ENCODE measurements around the gene ANGPTL4. TPM values are rescaled to one million over a fixed set of nuclear protein-coding genes. Genes with fewer than 3 reads are reported as not detected.

The ANGPTL4 gene
- total and polyA plus RNA-seq, 2 of the 13 experiments (the other 11 are each of a cell fraction or from before 2014, with no cell fraction given) = 0.80 to 21.7 TPM

DNA sequence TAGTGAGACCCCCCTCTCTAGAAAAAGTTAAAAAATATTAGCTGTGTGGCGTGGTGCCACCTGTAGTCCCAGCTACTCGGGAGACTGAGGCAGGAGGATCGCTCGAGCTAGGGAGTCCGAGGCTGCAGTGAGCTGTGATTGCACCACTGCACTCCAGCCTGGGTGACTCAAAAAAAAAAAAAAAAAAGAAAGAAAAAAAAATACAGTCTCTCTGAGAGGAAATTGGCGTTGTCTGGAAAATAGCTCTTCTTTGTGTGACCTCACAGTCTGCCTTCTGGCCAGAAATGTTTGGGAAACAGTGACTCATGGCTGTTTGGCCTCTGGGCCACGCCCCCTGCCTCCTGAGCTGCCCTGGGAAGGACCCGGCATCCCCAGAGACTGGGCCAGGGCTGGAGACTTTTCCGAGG lies 59.9 kb downstream of the ANGPTL4 start (continued):
- TF ChIP-seq, protein P1, sequence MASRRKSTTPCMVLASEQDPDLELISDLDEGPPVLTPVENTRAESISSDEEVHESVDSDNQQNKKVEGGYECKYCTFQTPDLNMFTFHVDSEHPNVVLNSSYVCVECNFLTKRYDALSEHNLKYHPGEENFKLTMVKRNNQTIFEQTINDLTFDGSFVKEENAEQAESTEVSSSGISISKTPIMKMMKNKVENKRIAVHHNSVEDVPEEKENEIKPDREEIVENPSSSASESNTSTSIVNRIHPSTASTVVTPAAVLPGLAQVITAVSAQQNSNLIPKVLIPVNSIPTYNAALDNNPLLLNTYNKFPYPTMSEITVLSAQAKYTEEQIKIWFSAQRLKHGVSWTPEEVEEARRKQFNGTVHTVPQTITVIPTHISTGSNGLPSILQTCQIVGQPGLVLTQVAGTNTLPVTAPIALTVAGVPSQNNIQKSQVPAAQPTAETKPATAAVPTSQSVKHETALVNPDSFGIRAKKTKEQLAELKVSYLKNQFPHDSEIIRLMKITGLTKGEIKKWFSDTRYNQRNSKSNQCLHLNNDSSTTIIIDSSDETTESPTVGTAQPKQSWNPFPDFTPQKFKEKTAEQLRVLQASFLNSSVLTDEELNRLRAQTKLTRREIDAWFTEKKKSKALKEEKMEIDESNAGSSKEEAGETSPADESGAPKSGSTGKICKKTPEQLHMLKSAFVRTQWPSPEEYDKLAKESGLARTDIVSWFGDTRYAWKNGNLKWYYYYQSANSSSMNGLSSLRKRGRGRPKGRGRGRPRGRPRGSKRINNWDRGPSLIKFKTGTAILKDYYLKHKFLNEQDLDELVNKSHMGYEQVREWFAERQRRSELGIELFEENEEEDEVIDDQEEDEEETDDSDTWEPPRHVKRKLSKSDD (CRISPR knock-in tag; IDR thresholded peaks at IDR 0.05; ENCODE audit: low read depth) = no peak
- TF ChIP-seq, protein P2, sequence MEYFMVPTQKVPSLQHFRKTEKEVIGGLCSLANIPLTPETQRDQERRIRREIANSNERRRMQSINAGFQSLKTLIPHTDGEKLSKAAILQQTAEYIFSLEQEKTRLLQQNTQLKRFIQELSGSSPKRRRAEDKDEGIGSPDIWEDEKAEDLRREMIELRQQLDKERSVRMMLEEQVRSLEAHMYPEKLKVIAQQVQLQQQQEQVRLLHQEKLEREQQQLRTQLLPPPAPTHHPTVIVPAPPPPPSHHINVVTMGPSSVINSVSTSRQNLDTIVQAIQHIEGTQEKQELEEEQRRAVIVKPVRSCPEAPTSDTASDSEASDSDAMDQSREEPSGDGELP (IDR thresholded peaks at IDR 0.05; ENCODE audit: borderline replicate concordance, low read depth) = no peak
- TF ChIP-seq, protein P3, sequence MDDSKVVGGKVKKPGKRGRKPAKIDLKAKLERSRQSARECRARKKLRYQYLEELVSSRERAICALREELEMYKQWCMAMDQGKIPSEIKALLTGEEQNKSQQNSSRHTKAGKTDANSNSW (CRISPR knock-in tag; IDR thresholded peaks at IDR 0.05; ENCODE audit: borderline replicate concordance) = no peak
- TF ChIP-seq HOXA9 (CRISPR knock-in tag; IDR thresholded peaks at IDR 0.05; ENCODE audit: borderline replicate concordance) (no peak), ZNF780A (CRISPR knock-in tag; IDR thresholded peaks at IDR 0.05) (no peak), CBX1 (IDR thresholded peaks at IDR 0.05; ENCODE audit: low read depth) (no peak), ZFX (CRISPR knock-in tag; IDR thresholded peaks at IDR 0.05; ENCODE audit: low read depth) (peak; percentile 47; the same call in 1 of the 2 replicates), SKI (IDR thresholded peaks at IDR 0.05; ENCODE audit: partially characterized antibody) (peak; percentile 73), ZNF644 (CRISPR knock-in tag; IDR thresholded peaks at IDR 0.05; ENCODE audit: low read depth) (no peak), ZNF234 (CRISPR knock-in tag; conservative IDR thresholded peaks at IDR 0.05) (no peak), ZNF775 (CRISPR knock-in tag; IDR thresholded peaks at IDR 0.05; ENCODE audit: borderline replicate concordance) (no peak), MEIS2 (CRISPR knock-in tag; IDR thresholded peaks at IDR 0.05) (no peak), CEBPB (IDR thresholded peaks at IDR 0.05; ENCODE audit: borderline replicate concordance, low read depth, low read length) (peak; percentile 42; the same call in 1 of the 2 replicates), SMAD9 (CRISPR knock-in tag; IDR thresholded peaks at IDR 0.05) (no peak), ZNF772 (CRISPR knock-in tag; IDR thresholded peaks at IDR 0.05) (no peak), ZNF296 (CRISPR knock-in tag; conservative IDR thresholded peaks at IDR 0.05) (no peak), ZSCAN9 (CRISPR knock-in tag; IDR thresholded peaks at IDR 0.05; ENCODE audit: borderline replicate concordance) (no peak), TCF12 (IDR thresholded peaks at IDR 0.05) (no peak), TCF12 (CRISPR knock-in tag; IDR thresholded peaks at IDR 0.05) (no peak)
- TF ChIP-seq, protein P4, sequence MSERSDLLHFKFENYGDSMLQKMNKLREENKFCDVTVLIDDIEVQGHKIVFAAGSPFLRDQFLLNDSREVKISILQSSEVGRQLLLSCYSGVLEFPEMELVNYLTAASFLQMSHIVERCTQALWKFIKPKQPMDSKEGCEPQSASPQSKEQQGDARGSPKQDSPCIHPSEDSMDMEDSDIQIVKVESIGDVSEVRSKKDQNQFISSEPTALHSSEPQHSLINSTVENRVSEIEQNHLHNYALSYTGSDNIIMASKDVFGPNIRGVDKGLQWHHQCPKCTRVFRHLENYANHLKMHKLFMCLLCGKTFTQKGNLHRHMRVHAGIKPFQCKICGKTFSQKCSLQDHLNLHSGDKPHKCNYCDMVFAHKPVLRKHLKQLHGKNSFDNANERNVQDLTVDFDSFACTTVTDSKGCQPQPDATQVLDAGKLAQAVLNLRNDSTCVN (CRISPR knock-in tag; IDR thresholded peaks at IDR 0.05; ENCODE audit: borderline replicate concordance) = no peak
- TF ChIP-seq, protein P5, sequence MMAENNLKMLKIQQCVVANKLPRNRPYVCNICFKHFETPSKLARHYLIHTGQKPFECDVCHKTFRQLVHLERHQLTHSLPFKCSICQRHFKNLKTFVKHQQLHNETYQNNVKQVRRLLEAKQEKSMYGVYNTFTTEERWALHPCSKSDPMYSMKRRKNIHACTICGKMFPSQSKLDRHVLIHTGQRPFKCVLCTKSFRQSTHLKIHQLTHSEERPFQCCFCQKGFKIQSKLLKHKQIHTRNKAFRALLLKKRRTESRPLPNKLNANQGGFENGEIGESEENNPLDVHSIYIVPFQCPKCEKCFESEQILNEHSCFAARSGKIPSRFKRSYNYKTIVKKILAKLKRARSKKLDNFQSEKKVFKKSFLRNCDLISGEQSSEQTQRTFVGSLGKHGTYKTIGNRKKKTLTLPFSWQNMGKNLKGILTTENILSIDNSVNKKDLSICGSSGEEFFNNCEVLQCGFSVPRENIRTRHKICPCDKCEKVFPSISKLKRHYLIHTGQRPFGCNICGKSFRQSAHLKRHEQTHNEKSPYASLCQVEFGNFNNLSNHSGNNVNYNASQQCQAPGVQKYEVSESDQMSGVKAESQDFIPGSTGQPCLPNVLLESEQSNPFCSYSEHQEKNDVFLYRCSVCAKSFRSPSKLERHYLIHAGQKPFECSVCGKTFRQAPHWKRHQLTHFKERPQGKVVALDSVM (CRISPR knock-in tag; IDR thresholded peaks at IDR 0.05) = peak; percentile 98
